Body of pancreas (tissue), 4 donors: ENCODE measurements around the gene RIT2.

ENCODE experiments used
- POLR2A ChIP-seq, 3 donors: fragments of 450-650 bp; IDR thresholded peaks; one replicate each; pipeline ENCODE4 v1.6.1; 2016; ENCODE audit warnings: antibody characterized with exemption in 3 of 3, mild to moderate bottlenecking in 2 of 3
- TF ChIP-seq, protein P1 (sequence below), 7 experiments: fragments of 450-650 bp in 4 of 7; fragments of 200-600 bp in 3 of 7; sonication (generic) in 3 of 7; IDR thresholded peaks; one replicate each; pipeline ENCODE4 v1.5.1; 2016 to 2019; ENCODE audit warnings: antibody characterized with exemption in 7 of 7

DNA sequence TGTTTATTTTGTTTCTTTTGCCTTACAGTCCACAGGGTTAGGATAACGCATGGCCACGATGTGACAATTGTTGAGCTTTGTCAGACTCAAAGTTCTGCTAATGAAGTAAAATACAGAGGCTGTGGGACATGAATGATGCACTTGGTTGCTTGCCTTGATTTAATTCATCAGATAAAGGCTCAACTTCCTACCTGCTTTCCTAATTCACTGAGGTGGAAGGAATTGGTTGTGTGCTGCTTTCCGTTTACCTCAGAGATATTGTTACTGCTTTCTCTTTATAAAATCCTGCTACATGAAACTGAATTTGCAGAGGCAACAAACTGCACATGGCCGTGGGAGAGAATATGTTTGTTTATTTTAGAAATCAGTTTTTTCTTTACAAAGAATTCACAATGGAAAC, 6.6 kb downstream of the RIT2 start:
- TF ChIP-seq, protein P1, sequence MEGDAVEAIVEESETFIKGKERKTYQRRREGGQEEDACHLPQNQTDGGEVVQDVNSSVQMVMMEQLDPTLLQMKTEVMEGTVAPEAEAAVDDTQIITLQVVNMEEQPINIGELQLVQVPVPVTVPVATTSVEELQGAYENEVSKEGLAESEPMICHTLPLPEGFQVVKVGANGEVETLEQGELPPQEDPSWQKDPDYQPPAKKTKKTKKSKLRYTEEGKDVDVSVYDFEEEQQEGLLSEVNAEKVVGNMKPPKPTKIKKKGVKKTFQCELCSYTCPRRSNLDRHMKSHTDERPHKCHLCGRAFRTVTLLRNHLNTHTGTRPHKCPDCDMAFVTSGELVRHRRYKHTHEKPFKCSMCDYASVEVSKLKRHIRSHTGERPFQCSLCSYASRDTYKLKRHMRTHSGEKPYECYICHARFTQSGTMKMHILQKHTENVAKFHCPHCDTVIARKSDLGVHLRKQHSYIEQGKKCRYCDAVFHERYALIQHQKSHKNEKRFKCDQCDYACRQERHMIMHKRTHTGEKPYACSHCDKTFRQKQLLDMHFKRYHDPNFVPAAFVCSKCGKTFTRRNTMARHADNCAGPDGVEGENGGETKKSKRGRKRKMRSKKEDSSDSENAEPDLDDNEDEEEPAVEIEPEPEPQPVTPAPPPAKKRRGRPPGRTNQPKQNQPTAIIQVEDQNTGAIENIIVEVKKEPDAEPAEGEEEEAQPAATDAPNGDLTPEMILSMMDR (IDR thresholded peaks at IDR 0.05), result no peak
- TF ChIP-seq POLR2A (IDR thresholded peaks at IDR 0.05), result no peak
